GM23338 (cell line): ENCODE data around the gene SLX9. TPM values are rescaled to one million over a fixed set of nuclear protein-coding genes. Genes with fewer than 3 reads are reported as not detected.

Experiments
- ATAC-seq: fragments of 200-7000 bp; cut with Tn5 transposase; 3 replicates; pipeline ENCODE4 v1.9.1; 2020
- DNase-seq: peaks from one replicate; pipeline ENCODE4 v3.0.0-alpha.2; 2015; ENCODE audit warnings: low spot score
- H2AFZ ChIP-seq: fragments of 200-600 bp; sonication (generic); 2 replicates; pipeline ENCODE4 v1.8.0; 2016; ENCODE audit warnings: antibody characterized with exemption, mild to moderate bottlenecking, moderate library complexity
- H3F3A ChIP-seq: fragments of 200-600 bp; sonication (generic); replicated peaks from 2 replicates; pipeline ENCODE4 v1.8.0; 2017; ENCODE audit warnings: antibody characterized with exemption, mixed run types, low read depth
- H3K27ac ChIP-seq: fragments of 200-600 bp; sonication (generic); 2 replicates; pipeline ENCODE4 v1.6.1; 2016; ENCODE audit warnings: low read depth
- H3K27me3 ChIP-seq: fragments of 200-600 bp; sonication (generic); 2 replicates; pipeline ENCODE4 v1.8.0; 2016; ENCODE audit warnings: mild to moderate bottlenecking, mixed run types, moderate library complexity; ENCODE audit not compliant: insufficient read depth
- H3K36me3 ChIP-seq: fragments of 200-600 bp; sonication (generic); 2 replicates; pipeline ENCODE4 v1.8.0; 2016; ENCODE audit warnings: mild to moderate bottlenecking; ENCODE audit not compliant: insufficient read depth
- H3K4me1 ChIP-seq: fragments of 200-600 bp; sonication (generic); 2 replicates; pipeline ENCODE4 v1.8.0; 2016; ENCODE audit warnings: mild to moderate bottlenecking, moderate library complexity; ENCODE audit not compliant: insufficient read depth
- H3K4me2 ChIP-seq: fragments of 200-600 bp; sonication (generic); 2 replicates; pipeline ENCODE4 v1.7.1; 2017; ENCODE audit warnings: mixed run types
- H3K4me3 ChIP-seq: fragments of 200-600 bp; sonication (generic); 2 replicates; pipeline ENCODE4 v1.6.1; 2016; ENCODE audit warnings: mixed run types
- H3K79me2 ChIP-seq: fragments of 200-600 bp; sonication (generic); replicated peaks from 2 replicates; pipeline ENCODE4 v1.8.0; 2017; ENCODE audit warnings: mild to moderate bottlenecking; ENCODE audit not compliant: insufficient read depth
- H3K9me2 ChIP-seq: fragments of 200-600 bp; sonication (generic); 2 replicates; pipeline ENCODE4 v1.8.0; 2017; ENCODE audit not compliant: insufficient read depth
- H4K20me1 ChIP-seq: fragments of 200-600 bp; sonication (generic); replicated peaks from 2 replicates; pipeline ENCODE4 v1.8.0; 2017; ENCODE audit warnings: mild to moderate bottlenecking; ENCODE audit not compliant: insufficient read depth
- H3K27ac Mint-ChIP-seq: 2 replicates; pipeline ENCODE4 v1.8.0; 2020; ENCODE audit warnings: inconsistent platforms, mild to moderate bottlenecking, moderate library complexity, mixed read lengths
- H3K27me3 Mint-ChIP-seq: 3 replicates; pipeline ENCODE4 v1.8.0; 2022; ENCODE audit warnings: low read depth, mild to moderate bottlenecking, moderate library complexity, mixed read lengths, inconsistent platforms; ENCODE audit not compliant: insufficient read depth, poor library complexity
- H3K36me3 Mint-ChIP-seq: 3 replicates; pipeline ENCODE4 v1.8.0; 2021; ENCODE audit warnings: low read depth, mild to moderate bottlenecking, inconsistent platforms, moderate library complexity, mixed read lengths
- H3K4me1 Mint-ChIP-seq: 3 replicates; pipeline ENCODE4 v1.8.0; 2020; ENCODE audit warnings: mild to moderate bottlenecking, inconsistent platforms, mixed read lengths
- H3K4me3 Mint-ChIP-seq: 3 replicates; pipeline ENCODE4 v1.8.0; 2021; ENCODE audit warnings: moderate library complexity, mild to moderate bottlenecking, inconsistent platforms, mixed read lengths
- H3K9me3 Mint-ChIP-seq: 3 replicates; pipeline ENCODE4 v1.8.0; 2020; ENCODE audit warnings: moderate library complexity, mild to moderate bottlenecking, inconsistent platforms, mixed read lengths
- CREB1 ChIP-seq: fragments of 250-450 bp; sonication (Bioruptor Pico); IDR thresholded peaks from 2 replicates; pipeline ENCODE4 v1.5.0; 2020; ENCODE audit warnings: low read depth, mild to moderate bottlenecking, moderate library complexity
- CTCF ChIP-seq, 2 experiments: fragments of 200-600 bp in 1 of 2; sonication (generic) in 1 of 2; conservative IDR thresholded peaks; 2 replicates each; pipeline versions ENCODE4 v1.5.1 to v1.6.1; 2016 to 2017; ENCODE audit warnings: antibody characterized with exemption in 2 of 2, low read depth in 2 of 2, mild to moderate bottlenecking in 2 of 2, moderate library complexity in 1 of 2
- ETS1 ChIP-seq: IDR thresholded peaks from 2 replicates; pipeline ENCODE4 v1.6.1; 2016; ENCODE audit warnings: antibody characterized with exemption
- EZH2 ChIP-seq: fragments of 200-600 bp; sonication (generic); IDR thresholded peaks from one replicate; pipeline ENCODE4 v1.8.0; 2017; ENCODE audit warnings: antibody characterized with exemption, mild to moderate bottlenecking, low read depth; ENCODE audit not compliant: unreplicated experiment
- EZH2phosphoT487 ChIP-seq: fragments of 200-600 bp; sonication (generic); IDR thresholded peaks from one replicate; pipeline ENCODE4 v1.8.1; 2018; ENCODE audit warnings: antibody characterized with exemption; ENCODE audit not compliant: unreplicated experiment
- JUNB ChIP-seq: IDR thresholded peaks from one replicate; pipeline ENCODE4 v1.6.1; 2016; ENCODE audit warnings: antibody characterized with exemption; ENCODE audit not compliant: unreplicated experiment
- NANOG ChIP-seq: IDR thresholded peaks from 2 replicates; pipeline ENCODE4 v1.6.1; 2016; ENCODE audit warnings: antibody characterized with exemption, borderline replicate concordance
- POLR2AphosphoS5 ChIP-seq: IDR thresholded peaks from 2 replicates; pipeline ENCODE4 v1.6.1; 2016; ENCODE audit warnings: antibody characterized with exemption, low read depth
- REST ChIP-seq: IDR thresholded peaks from one replicate; pipeline ENCODE4 v1.6.1; 2018; ENCODE audit warnings: antibody characterized with exemption; ENCODE audit not compliant: unreplicated experiment
- STAT1 ChIP-seq: IDR thresholded peaks from one replicate; pipeline ENCODE4 v1.6.1; 2016; ENCODE audit warnings: antibody characterized with exemption; ENCODE audit not compliant: unreplicated experiment
- ZNF114 ChIP-seq: fragments of 250-450 bp; sonication (Bioruptor Pico); IDR thresholded peaks from 2 replicates; pipeline ENCODE4 v1.5.0; 2020; ENCODE audit warnings: mild to moderate bottlenecking, moderate library complexity
- ZNF331 ChIP-seq: fragments of 250-450 bp; sonication (Bioruptor Pico); IDR thresholded peaks from 2 replicates; pipeline ENCODE4 v1.5.0; 2020; ENCODE audit warnings: low read depth, mild to moderate bottlenecking, moderate library complexity
- ZNF462 ChIP-seq: fragments of 250-450 bp; sonication (Bioruptor Pico); IDR thresholded peaks from 2 replicates; pipeline ENCODE4 v1.5.0; 2020; ENCODE audit warnings: mild to moderate bottlenecking, moderate library complexity
- polyA plus RNA-seq: library from polyadenylated mRNA; unstranded; fragments of >200 nt; fragmentation: Nextera tagmentation; extraction: Ambion mirVana; gene quantifications from 2 replicates; pipeline ENCODE4 v1.2.1, GENCODE V29; 2016
- total RNA-seq: library from RNA; depleted of rRNA; stranded (reverse); fragments of >200 nt; shearing (Covaris generic); gene quantifications from 2 replicates; pipeline ENCODE4 v1.2.3, GENCODE V29; 2014

The SLX9 gene
- total and polyA plus RNA-seq, 2 experiments from 2014 or later: 41.5 to 46.9 TPM

GRCh38 chr21:45006536-45007095 is 66.8 kb downstream of the SLX9 start:
- no peaks in the 10 kb centered on the region for H3K4me1 ChIP-seq
- H3K9me2 ChIP-seq: no peaks in the 10 kb centered on the region
- H3K4me3 ChIP-seq: no peak overlapping the region
- H4K20me1 ChIP-seq: no peaks in the 10 kb centered on the region
- no peaks in the 10 kb centered on the region for H3K36me3 ChIP-seq
- no peaks in the 10 kb centered on the region for H3K27me3 ChIP-seq
- Mint-ChIP-seq H3K36me3 (no peaks in the 10 kb centered on the region), H3K4me1 (peaks cover 7% of the 10 kb centered on the region), H3K27me3 (peaks cover 9% of the 10 kb centered on the region), H3K27ac (no peak overlapping the region), H3K9me3 (no peaks in the 10 kb centered on the region), H3K4me3 (no peak overlapping the region)
- no peak overlapping the region for H3K27ac ChIP-seq
- no peak for ATAC-seq
- no peak overlapping the region for H2AFZ ChIP-seq
- no peak overlapping the region for H3K4me2 ChIP-seq
- TF ChIP-seq JUNB: no peak
- no peak for TF ChIP-seq CREB1 (CRISPR knock-in tag)
- no peak for TF ChIP-seq NANOG
- TF ChIP-seq ZNF462 (CRISPR knock-in tag): no peak
- no peak for TF ChIP-seq EZH2
- no peak for TF ChIP-seq REST
- no peak for TF ChIP-seq EZH2phosphoT487
- TF ChIP-seq ETS1: no peak
- TF ChIP-seq ZNF114 (CRISPR knock-in tag): no peak
- TF ChIP-seq STAT1: no peak
- no peak for TF ChIP-seq POLR2AphosphoS5
- no peak for TF ChIP-seq CTCF (conservative IDR thresholded peaks at IDR 0.05; ENCODE audit: low read depth in 2 of 2)
- no peak for TF ChIP-seq ZNF331 (CRISPR knock-in tag)
- no peak for DNase-seq
- H3K79me2 ChIP-seq: no peaks in the 10 kb centered on the region
- no peaks in the 10 kb centered on the region for H3F3A ChIP-seq
